T-helper 2 cell treated with Interferon-gamma antibody and Interleukin-4, amounts not matched to agents 100 ng/mL and 5 ng/mL, for 36 hours (primary cell): ENCODE data around the gene DEPDC7. TPM values are rescaled to one million over a fixed set of nuclear protein-coding genes. Genes with fewer than 3 reads are reported as not detected.
"Not testable (repeated sequence)": the region's sequence is repeated elsewhere in the genome, so short reads cannot be mapped to it uniquely, and the experiment has no call there.

Experiments
- intact Hi-C: fragments of 100-400 bp; cut with micrococcal nuclease; formaldehyde crosslinking; loops from one replicate; pipeline ENCODE4 v1.15.1; 2023
- total RNA-seq: library from RNA; stranded (reverse); gene quantifications from 2 replicates; pipeline ENCODE4 v1.2.3, GENCODE V29; 2022

DEPDC7 gene
- total RNA-seq, 1 donor from 2014 or later, result 1.2 TPM

GRCh38 chr11:33021937-33022336 is 6.3 kb downstream of the DEPDC7 start:
- intact Hi-C loops, result no loop called here

- intact Hi-C loops, result no loop called here
These were observed 9.7 kb downstream of the DEPDC7 start for GRCh38 chr11:33025339-33025722.

GRCh38 chr11:33027233-33027632 is 11.6 kb downstream of the DEPDC7 start:
- intact Hi-C loops, result no loop called here

GRCh38 chr11:33027846-33028536 is 12.3 kb downstream of the DEPDC7 start:
- intact Hi-C loops, result no loop called here

- intact Hi-C loops, result no loop called here
These were observed 12.8 kb downstream of the DEPDC7 start for GRCh38 chr11:33028537-33028914.

- intact Hi-C loops, result not testable (repeated sequence)
These were observed 13.5 kb downstream of the DEPDC7 start for GRCh38 chr11:33029218-33029617.

- intact Hi-C loops, result loop anchor here (10.0 kb wide), 1 partner anchor 449 kb away; the partner anchor contains the start of gene EIF3M
These were observed 17.8 kb downstream of the DEPDC7 start for GRCh38 chr11:33033493-33033892.

GRCh38 chr11:33035011-33035410 is 19.3 kb downstream of the DEPDC7 start:
- intact Hi-C loops, result loop anchor here (10.0 kb wide), 1 partner anchor 450 kb away; the partner anchor contains the start of gene EIF3M

GRCh38 chr11:33039274-33040032 is 23.8 kb downstream of the DEPDC7 start, which contains the start of gene TCP11L1:
Gene TCP11L1, plus strand, starts transcription at chr11:33039572. Its CDS starts 4,202 bp downstream, at chr11:33043774.
- intact Hi-C loops, result loop anchor here (1.0 to 10.0 kb wide), 7 partner anchors 24 to 455 kb away; partner anchors contain the start of genes CSTF3, DEPDC7, EIF3M and HIPK3

- intact Hi-C loops, result loop anchor here (1.0 kb wide), 2 partner anchors 25 to 217 kb away; partner anchors contain the start of gene HIPK3
These were observed 24.6 kb downstream of the DEPDC7 start for GRCh38 chr11:33040033-33040861.

GRCh38 chr11:33040862-33041453 is 25.3 kb downstream of the DEPDC7 start:
- intact Hi-C loops, result loop anchor here (1.0 kb wide), 2 partner anchors 24 to 216 kb away; partner anchors contain the start of gene HIPK3

- intact Hi-C loops, result no loop called here
These were observed 27.6 kb downstream of the DEPDC7 start for GRCh38 chr11:33043221-33043830.

- intact Hi-C loops, result no loop called here
These were observed 28.6 kb downstream of the DEPDC7 start for GRCh38 chr11:33044285-33044756.

GRCh38 chr11:33045551-33046255 is 30.0 kb downstream of the DEPDC7 start:
- intact Hi-C loops, result no loop called here

GRCh38 chr11:33048701-33049100 is 33.0 kb downstream of the DEPDC7 start:
- intact Hi-C loops, result not testable (repeated sequence)

- intact Hi-C loops, result not testable (repeated sequence)
These were observed 34.1 kb downstream of the DEPDC7 start for GRCh38 chr11:33049565-33050408.

GRCh38 chr11:33052231-33052630 is 36.6 kb downstream of the DEPDC7 start:
- intact Hi-C loops, result no loop called here

- intact Hi-C loops, result no loop called here
These were observed 39.7 kb downstream of the DEPDC7 start for GRCh38 chr11:33055375-33055774.

- intact Hi-C loops, result no loop called here
These were observed 41.6 kb downstream of the DEPDC7 start for GRCh38 chr11:33057284-33057683.
